ENCODE measurements around the gene PIP4K2C.

The PIP4K2C gene

GRCh38 chr12:57621497-57622292 lies 30.7 kb downstream of the PIP4K2C start:
- DNase-seq (ENCODE audit: low read depth), result no peak

GRCh38 chr12:57622293-57623245 lies 31.6 kb downstream of the PIP4K2C start:
- no peak for DNase-seq (ENCODE audit: low read depth)

- no peak for DNase-seq (ENCODE audit: low read depth)
These were observed 32.4 kb downstream of the PIP4K2C start for GRCh38 chr12:57623385-57623784.

- DNase-seq (ENCODE audit: low read depth), result no peak
These were observed 32.9 kb downstream of the PIP4K2C start for GRCh38 chr12:57623811-57624390.

GRCh38 chr12:57624441-57625220 lies 33.6 kb downstream of the PIP4K2C start:
- DNase-seq (ENCODE audit: low read depth), result no peak

GRCh38 chr12:57625261-57626032 lies 34.5 kb downstream of the PIP4K2C start:
- no peak for DNase-seq (ENCODE audit: low read depth)

GRCh38 chr12:57626111-57626920 lies 35.3 kb downstream of the PIP4K2C start:
- DNase-seq (ENCODE audit: low read depth), result no peak

GRCh38 chr12:57626921-57627445 lies 36.0 kb downstream of the PIP4K2C start:
- no peak for DNase-seq (ENCODE audit: low read depth)

DNA sequence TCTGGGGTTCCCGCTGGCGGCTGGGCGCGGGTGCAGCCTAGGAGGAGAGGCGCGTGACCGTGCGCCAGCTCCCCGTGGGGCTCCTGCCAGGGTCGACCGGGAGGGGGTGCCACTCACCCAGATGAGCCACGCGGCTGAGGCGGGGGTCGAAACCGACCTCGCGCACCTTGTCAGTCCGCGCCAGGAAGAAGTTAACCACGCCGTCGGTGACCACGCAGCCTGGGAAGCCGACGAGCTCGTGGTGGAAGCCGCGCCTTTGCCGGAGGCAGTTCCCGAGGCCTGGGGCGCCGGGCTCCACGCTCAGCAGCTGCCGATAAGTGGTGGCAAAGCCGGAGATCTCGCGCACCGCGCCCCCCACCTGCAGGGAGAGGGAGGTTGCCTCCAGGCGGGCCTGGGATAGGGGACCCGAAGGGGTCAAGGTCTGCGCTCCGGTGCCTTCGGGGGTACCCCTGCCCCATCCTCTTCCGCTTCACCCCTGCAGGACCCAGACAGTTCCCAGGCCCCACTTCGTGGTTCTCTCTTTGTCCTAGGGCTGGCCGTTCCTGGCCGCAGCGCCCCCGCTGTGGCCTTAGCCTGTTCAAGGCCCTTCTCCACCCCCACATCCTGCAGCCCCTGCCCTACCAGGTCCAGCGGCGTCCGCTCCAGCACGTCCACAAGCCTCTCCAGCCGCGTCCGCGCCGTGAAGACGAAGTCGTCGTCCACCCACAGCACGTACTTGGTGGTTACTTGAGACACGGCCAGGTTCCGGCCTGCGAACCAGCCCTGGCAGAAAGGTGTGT lies 36.7 kb downstream of the PIP4K2C start:
- no peak for DNase-seq (ENCODE audit: low read depth)

GRCh38 chr12:57628280-57629191 lies 37.5 kb downstream of the PIP4K2C start:
- no peak for DNase-seq (ENCODE audit: low read depth)

GRCh38 chr12:57629897-57630471 lies 39.0 kb downstream of the PIP4K2C start:
- DNase-seq (ENCODE audit: low read depth), result no peak

DNA sequence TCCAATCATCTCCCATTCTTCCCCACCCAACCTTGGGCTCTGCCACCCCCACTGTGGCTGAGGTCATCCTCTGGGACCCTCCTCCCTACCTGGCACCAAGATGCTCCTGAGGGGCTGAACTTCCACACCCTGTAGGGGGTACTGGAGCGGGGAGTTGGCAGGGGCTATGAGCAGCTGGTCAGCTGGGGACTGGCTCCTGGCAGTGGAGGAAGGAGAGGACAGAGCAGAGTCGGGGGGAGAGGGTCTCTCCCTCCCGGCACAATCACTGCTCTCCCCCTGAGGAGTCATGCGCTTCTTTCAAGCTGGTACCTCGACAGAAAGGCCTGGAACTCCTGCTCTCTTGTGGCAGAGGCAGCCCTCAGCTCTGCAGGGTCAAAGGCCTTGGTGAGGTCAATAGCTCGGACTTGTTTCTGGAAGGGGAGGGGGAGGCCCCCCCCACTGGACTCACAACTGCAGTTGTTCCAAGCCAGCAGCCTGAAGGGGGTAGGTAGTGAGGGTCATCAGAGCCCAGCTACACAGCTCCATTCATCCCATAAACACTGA lies 40.0 kb downstream of the PIP4K2C start:
- no peak for DNase-seq (ENCODE audit: low read depth)

DNA sequence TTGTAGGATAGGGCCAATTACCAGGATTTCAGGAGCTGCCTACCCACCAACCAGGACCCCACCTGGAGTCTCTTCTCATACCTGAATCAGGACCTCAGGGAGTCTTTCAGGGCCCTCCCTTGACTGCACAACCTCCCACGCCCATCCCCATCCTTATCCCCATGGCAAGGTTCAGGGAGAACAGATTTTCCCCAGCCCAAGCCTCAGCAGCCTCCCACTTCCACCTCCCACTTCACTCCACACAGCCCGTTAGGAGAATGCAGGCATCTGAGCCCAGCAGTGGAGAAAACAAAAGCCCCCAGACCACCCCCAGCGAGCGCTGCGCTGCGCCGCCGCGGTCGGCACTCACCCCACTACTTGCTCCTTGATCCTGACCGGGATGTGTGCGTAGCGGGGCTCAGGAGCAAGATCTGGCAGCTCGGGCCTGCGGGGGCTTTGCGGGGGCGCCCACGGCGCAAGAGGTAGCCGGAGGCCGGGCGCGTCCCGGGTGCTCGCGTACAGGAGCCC lies 40.6 kb downstream of the PIP4K2C start:
- DNase-seq (ENCODE audit: low read depth), result no peak

DNA sequence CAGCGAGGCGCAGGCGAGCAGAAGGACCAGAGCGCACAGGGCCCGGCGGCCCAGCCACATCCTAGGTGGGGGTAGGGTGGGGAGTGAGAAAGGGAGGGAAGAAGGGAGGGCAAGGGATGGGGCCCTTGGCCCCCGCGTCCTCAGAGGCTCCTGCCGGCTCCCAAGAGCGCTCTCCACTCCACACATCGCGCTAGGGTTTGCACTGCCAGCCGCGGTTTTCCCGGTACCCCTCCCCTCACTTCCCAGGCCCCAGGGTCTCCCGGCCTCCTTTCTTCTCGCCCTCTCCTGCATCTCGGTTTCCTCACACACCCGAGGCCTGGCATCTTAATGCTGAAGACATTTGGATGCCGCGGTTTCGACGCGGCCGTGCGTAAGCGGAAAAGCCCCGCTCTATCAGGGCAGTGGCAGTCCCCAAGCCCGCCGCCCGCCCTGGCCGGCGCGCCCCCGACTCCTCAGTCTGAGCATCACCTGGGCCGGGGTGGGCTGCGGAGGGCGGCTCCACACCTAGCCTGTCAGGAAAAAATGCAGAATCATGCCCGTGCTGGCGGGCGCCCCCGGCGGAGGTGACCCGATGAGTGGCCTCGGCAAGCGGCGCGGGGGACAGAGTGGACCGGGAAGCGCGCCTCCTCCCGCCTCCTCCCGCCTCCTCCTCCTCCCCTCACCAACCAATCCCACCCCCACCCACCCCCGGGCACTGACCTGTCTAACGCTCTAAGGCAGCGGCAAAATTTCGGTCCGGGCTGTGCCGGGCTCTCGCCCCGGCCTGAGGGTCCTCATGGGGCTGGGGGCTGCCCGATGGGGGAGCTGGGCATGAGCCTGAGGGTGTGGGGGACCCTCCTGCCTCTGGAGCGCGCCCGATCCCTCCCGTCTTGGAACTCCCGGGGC lies 41.3 kb downstream of the PIP4K2C start:
- no peak for DNase-seq (ENCODE audit: low read depth)

- DNase-seq (ENCODE audit: low read depth), result no peak
These were observed 42.2 kb downstream of the PIP4K2C start, which contains the start of gene B4GALNT1 for GRCh38 chr12:57632958-57633840. B4GALNT1 (minus strand) TSS chr12:57633201; CDS start chr12:57632132, 1,069 bp downstream.

Data from stromal cell of bone marrow (primary cell).